GM19324 (cell line): Measurements from ENCODE around the gene LAMTOR5.
"Not testable (repeated sequence)": the region's sequence is repeated elsewhere in the genome, so short reads cannot be mapped to it uniquely, and the experiment has no call there.

ENCODE experiments used
- ATAC-seq: cut with Tn5 transposase; IDR thresholded peaks from one replicate; pipeline ENCODE4 v1.9.1; 2021; ENCODE audit warnings: mild to moderate bottlenecking, moderate library complexity; ENCODE audit not compliant: unreplicated experiment, low FRiP score

Gene LAMTOR5

GRCh38 chr1:110430366-110430765, 22.9 kb upstream of the LAMTOR5 start:
- no peak for ATAC-seq

DNA sequence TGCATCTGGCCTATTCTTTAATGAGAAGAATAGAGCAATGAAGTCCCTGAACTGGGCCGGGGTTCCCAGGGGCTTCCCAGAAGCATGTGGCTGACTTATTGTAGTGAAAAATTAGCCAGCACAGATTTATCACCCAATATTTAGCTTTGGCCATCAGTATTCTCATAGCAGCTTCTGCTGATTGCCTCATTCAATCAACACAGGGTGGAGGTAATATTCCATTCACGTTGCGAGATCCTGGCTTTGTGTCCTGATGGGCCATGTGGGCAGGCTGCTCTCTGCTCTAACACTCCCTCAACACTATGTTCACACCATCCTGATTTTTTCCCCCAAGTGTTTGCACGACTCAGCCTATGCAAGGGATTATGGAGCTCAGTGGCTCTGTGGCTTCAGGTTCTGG, 21.5 kb upstream of the LAMTOR5 start:
- ATAC-seq: no peak

GRCh38 chr1:110426854-110427253, 19.4 kb upstream of the LAMTOR5 start:
- no peak for ATAC-seq

DNA sequence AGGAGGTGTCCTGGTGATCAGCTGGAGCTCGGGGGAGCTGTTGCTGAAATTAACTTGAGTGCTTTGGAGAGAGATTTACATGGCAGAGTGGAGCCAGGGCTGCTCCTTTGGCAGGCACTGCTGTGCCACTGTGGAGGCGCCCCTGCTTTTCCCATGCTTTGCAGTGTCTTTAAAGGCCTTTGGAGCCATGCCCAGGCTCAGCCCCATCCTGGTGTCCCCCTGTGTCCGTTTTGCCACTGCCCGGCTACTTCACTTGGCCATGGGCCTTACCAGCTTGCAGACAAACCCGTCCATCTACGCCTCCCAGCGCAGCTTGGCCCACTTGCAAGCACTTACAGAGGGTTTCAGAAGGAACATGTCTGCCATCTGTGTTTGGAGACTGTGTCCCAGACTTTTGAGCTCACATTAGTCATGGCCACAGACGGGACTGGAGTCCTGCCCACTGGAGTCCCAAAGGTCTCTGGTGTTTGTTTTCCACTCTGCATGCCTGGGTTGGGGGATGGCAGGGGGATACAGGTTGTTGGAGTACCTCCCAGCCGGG, 18.2 kb upstream of the LAMTOR5 start:
- ATAC-seq: no peak

DNA sequence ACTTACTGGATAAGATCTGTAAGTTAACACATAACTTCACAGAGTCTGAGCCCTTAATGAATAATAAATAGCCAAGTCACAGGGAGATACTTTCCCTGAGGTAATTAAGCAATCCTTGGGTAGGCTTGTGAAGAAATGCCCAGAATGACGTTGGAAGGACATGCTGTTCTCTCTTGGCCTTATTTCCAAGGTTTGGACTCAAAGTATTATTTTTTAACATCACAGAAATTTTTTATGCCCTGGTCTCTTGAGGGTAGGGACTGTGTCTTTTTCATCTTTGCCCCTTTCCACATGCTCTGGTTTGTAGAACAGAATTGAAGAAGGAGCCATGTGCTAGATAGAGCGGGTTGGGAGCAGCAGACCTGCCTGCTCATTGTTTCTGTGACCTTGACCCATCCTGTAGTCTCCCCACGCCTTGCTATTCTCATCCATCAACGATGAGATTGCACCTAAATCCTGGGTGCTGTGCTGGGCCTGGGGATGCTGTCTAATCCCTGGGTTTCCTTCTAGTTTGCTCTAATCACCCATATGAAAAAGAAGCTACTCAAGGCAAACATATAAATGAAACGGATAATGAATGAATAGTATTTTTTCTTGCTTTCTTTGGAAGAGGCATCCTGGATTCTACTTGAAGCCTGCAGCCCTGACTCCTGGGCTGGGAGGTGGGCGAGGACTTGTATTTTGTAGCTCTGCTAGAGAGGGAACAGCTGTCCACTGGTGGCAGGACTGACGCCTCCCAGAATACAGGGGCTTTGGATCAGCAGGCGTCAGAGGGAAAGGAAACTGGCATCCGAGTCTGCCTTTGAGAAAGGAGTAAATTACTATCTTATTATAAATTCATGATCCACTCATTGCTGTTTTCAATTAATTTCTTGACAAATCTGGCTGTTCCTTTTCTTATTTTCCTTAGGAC, 17.5 kb upstream of the LAMTOR5 start:
- no peak for ATAC-seq

GRCh38 chr1:110420874-110421793, 13.6 kb upstream of the LAMTOR5 start:
- no peak for ATAC-seq

- no peak for ATAC-seq
Observed at GRCh38 chr1:110420023-110420662, 12.6 kb upstream of the LAMTOR5 start.

DNA sequence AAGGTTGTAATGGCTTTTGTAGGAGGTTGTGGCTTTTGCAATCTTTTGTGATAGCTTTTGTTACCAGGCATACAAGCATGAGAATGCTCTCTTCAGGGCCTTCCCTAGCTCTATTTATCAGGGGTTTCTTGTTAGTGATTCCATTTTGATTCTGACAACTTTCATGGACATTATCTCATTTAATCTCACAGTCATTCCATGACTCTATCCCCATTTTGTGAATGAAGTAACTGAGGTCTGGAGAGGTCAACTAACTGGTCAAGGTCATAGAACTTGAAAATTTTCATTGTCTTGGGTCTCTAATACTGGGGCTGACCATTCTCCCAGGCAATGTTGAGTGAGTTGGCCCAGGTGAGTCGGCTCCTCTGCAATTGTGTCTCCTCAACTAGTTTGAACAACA, 11.2 kb upstream of the LAMTOR5 start:
- no peak for ATAC-seq

DNA sequence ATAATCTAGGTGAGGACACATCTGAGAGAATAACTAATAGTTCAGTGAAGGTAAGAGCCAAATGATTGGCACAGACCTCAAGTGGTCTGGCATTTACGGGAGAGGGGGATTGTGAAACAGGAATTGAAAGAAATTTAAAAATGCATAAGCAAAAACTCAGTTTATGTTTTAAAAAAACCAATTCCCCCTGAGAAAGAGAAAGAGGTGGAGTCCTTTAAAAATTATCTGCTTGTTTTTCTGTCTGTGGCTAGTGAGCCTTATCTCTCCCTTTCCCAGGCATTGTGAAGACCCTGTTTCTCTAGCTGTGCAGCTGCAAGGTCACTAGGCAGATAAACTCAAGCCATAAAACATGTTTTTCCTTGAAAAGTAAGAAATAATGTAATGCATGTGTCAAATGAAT, 5.6 kb upstream of the LAMTOR5 start:
- ATAC-seq: not testable (repeated sequence)

DNA sequence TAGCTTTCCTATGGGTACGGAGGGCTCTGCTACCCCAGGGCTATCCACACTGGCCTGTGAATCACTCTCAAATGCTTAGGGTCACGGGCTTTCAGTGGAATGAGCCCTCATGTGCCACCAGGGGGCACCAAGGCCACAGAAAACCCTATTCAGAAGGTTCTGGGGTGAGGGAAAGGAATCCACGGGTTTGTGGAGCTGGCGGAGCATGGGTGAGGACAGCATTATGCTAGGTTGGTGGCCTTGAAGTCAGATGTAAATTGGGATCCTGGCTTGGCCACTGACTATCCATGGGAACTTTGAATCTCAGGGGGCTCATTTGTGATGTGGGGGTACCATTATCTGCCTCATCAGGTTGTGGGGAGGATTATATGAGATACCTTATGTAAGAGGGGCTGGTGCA, 5.1 kb upstream of the LAMTOR5 start:
- ATAC-seq: no peak

- ATAC-seq: no peak
Observed at GRCh38 chr1:110411173-110411735, 3.8 kb upstream of the LAMTOR5 start.

DNA sequence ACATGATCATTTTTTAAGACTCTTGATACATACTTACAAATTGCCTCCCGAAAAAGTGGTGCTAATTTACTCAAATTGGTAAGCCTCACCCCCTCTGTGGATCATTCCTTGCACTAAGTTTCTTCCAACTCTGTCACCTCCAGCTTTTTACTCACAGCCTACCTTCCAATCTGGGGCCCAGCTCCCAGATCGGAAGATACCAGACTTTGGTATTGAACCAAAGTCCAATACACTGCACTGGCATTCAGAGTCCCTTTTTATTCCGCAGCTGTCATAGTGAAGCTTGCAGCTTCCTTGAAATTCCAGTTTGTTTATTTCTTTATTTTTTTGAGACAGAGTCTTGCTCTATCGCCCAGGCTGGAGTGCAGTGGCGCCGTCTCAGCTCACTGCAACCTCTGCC, 1.8 kb upstream of the LAMTOR5 start:
- ATAC-seq: no peak

DNA sequence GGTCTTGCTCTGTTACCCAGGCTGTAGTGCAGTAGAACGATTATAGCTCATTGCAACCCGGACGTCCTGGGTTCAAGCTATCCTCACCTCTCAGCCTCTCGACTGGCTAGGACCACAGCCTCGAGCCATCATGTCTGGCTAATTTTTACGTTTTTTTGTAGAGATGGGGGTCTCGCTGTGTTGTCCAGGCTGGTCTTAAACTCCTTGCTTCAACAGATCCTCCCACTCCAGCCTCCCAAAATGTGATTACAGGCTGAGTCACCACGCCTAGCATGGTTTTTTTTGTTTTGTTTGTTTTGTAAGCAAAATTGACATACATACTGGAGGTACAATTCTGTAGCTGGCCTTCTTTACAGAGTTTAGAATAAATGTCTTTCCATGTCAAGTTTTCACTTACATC, 994 bp upstream of the LAMTOR5 start:
- no peak for ATAC-seq

GRCh38 chr1:110406407-110406806, 1.1 kb downstream of the LAMTOR5 start:
- ATAC-seq: not testable (repeated sequence)

GRCh38 chr1:110404401-110404800, 3.1 kb downstream of the LAMTOR5 start:
- no peak for ATAC-seq

DNA sequence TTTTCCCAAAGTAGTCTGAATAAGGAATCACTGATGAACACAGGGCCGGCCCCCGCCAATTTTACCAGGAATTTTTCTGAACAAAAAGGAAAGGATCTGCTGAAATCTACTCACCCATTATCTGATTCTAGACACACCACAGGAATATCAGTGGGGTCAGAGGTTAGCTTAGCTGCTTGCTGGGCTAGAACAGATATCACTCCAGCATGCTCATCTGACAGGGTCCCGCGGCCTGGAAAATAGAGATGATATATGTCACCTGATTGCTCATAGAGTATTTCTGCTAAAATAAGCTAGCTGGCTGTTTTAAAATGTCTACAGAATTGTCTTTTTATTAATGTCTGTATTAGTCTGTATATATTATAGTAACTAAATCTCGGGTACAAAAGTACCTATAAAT, 3.7 kb downstream of the LAMTOR5 start:
- ATAC-seq: no peak

- not testable (repeated sequence) for ATAC-seq
Observed at GRCh38 chr1:110396259-110396958, 11.1 kb downstream of the LAMTOR5 start.

- no peak for ATAC-seq
Observed at GRCh38 chr1:110394493-110394820, 13.0 kb downstream of the LAMTOR5 start.

- no peak for ATAC-seq
Observed at GRCh38 chr1:110393691-110394492, 13.6 kb downstream of the LAMTOR5 start.
